PFSK-1 (cell line): ENCODE results near the gene BEGAIN.

Experiments
- FOXP2 ChIP-seq: optimal IDR thresholded peaks from 2 replicates; pipeline ENCODE3; 2011; ENCODE audit warnings: borderline replicate concordance, control low read depth, inconsistent platforms; ENCODE audit not compliant: insufficient read depth; ENCODE audit errors: extremely low read length, extremely low read depth
- POLR2AphosphoS5 ChIP-seq: IDR thresholded peaks from 2 replicates; pipeline ENCODE4 v1.6.1; 2012; ENCODE audit warnings: low read depth, mild to moderate bottlenecking, control low read depth, low read length, moderate library complexity
- REST ChIP-seq, 2 experiments: IDR thresholded peaks; 2 replicates each; pipeline versions ENCODE4 v1.6.1 to v1.8.0; 2011 to 2012; ENCODE audit warnings: low read depth in 2 of 2, low read length in 2 of 2, control low read depth in 1 of 2, inconsistent platforms in 1 of 2, mild to moderate bottlenecking in 1 of 2, moderate library complexity in 1 of 2; ENCODE audit not compliant: insufficient read depth in 1 of 2
- SIN3A ChIP-seq: IDR thresholded peaks from 2 replicates; pipeline ENCODE4 v1.6.1; 2012; ENCODE audit warnings: mild to moderate bottlenecking, low read length, moderate library complexity, borderline replicate concordance; ENCODE audit not compliant: insufficient read depth
- TAF1 ChIP-seq: IDR thresholded peaks from 2 replicates; pipeline ENCODE4 v1.6.1; 2012; ENCODE audit warnings: low read length, control low read depth, borderline replicate concordance; ENCODE audit not compliant: insufficient read depth

Gene BEGAIN

GRCh38 chr14:100582496-100583165 is 4.6 kb downstream of the BEGAIN start:
- TF ChIP-seq FOXP2 (no peak), TAF1 (no peak), REST (IDR thresholded peaks at IDR 0.05; ENCODE audit: insufficient read depth in 1 of 2, low read depth in 2 of 2, low read length in 2 of 2) (no peak), SIN3A (no peak), POLR2AphosphoS5 (no peak)

GRCh38 chr14:100581228-100582145 is 5.7 kb downstream of the BEGAIN start:
- TF ChIP-seq TAF1 (no peak), POLR2AphosphoS5 (no peak), REST (IDR thresholded peaks at IDR 0.05; ENCODE audit: insufficient read depth in 1 of 2, low read depth in 2 of 2, low read length in 2 of 2) (no peak), SIN3A (no peak), FOXP2 (no peak)

GRCh38 chr14:100580316-100581227 is 6.6 kb downstream of the BEGAIN start:
- TF ChIP-seq SIN3A = no peak
- no peak for TF ChIP-seq POLR2AphosphoS5
- TF ChIP-seq FOXP2 = no peak
- TF ChIP-seq TAF1 = no peak
- no peak for TF ChIP-seq REST (IDR thresholded peaks at IDR 0.05; ENCODE audit: insufficient read depth in 1 of 2, low read depth in 2 of 2, low read length in 2 of 2)

- TF ChIP-seq TAF1 = no peak
- TF ChIP-seq FOXP2 = no peak
- TF ChIP-seq REST (IDR thresholded peaks at IDR 0.05; ENCODE audit: insufficient read depth in 1 of 2, low read depth in 2 of 2, low read length in 2 of 2) = no peak
- no peak for TF ChIP-seq SIN3A
- TF ChIP-seq POLR2AphosphoS5 = no peak
These were observed 8.7 kb downstream of the BEGAIN start for GRCh38 chr14:100578552-100578951.
